ENCODE results near the gene PXMP4. TPM values are rescaled to one million over a fixed set of nuclear protein-coding genes. Genes with fewer than 3 reads are reported as not detected.
A peak's percentile ranks its signal among the peaks of the same experiment; 100 is the strongest.

Gene PXMP4
- polyA plus RNA-seq, 1 donor (not counting 4 experiments of a cell fraction or from before 2014, with no cell fraction given): 3.2 TPM

- H3K27me3 ChIP-seq (ENCODE audit: control insufficient read depth, extremely low read depth, insufficient read depth, low read length): no peaks in the 10 kb centered on the region
- peaks cover 0 to 2% of the 10 kb centered on the region in 2 experiments for H3K36me3 ChIP-seq (ENCODE audit: control insufficient read depth in 2 of 2, extremely low read depth in 1 of 2, insufficient read depth in 2 of 2, low read length in 2 of 2)
- H3K4me2 ChIP-seq (ENCODE audit: control insufficient read depth, extremely low read depth, insufficient read depth, low read depth, low read length): peak overlapping the region; percentile 43
- H3K4me1 ChIP-seq (ENCODE audit: control insufficient read depth, extremely low read depth, insufficient read depth, low read length): peaks cover 15% of the 10 kb centered on the region
- no peaks in the 10 kb centered on the region for H3K79me2 ChIP-seq (ENCODE audit: control insufficient read depth, insufficient read depth, low read length)
- FAIRE-seq (no peak), DNase-seq (ENCODE audit: low read depth, low spot score) (no peak)
- H3K4me3 ChIP-seq (ENCODE audit: control insufficient read depth in 2 of 3, extremely low read depth in 1 of 3, insufficient read depth in 2 of 3, low read depth in 1 of 3, low read length in 3 of 3): no peak overlapping the region
- H3K9ac ChIP-seq (ENCODE audit: control insufficient read depth, extremely low read depth, insufficient read depth, low read length): no peak overlapping the region
- H3K27ac ChIP-seq (ENCODE audit: control insufficient read depth, insufficient read depth, low read length): no peak overlapping the region
- H3K9me3 ChIP-seq (ENCODE audit: control insufficient read depth, low read depth, low read length): peaks cover 6% of the 10 kb centered on the region
- H2AFZ ChIP-seq (ENCODE audit: control insufficient read depth, low read length): peak overlapping the region; percentile 3
- TF ChIP-seq EZH2 (IDR thresholded peaks at IDR 0.05; ENCODE audit: low read length) (no peak), CTCF (optimal IDR thresholded peaks at IDR 0.05 in 1 of 3, IDR thresholded peaks at IDR 0.05 in 1 of 3, conservative IDR thresholded peaks at IDR 0.05 in 1 of 3; ENCODE audit: extremely low read depth in 1 of 3, insufficient read depth in 2 of 3, low read length in 3 of 3) (no peak)
- dilution Hi-C loops (cut with MboI; ENCODE audit: extremely low pct_ligation_motif_present, low sequenced_read_pairs): no loop called here
- no peaks in the 10 kb centered on the region for H3K9me1 ChIP-seq (ENCODE audit: control insufficient read depth, extremely low read depth, insufficient read depth, low read length)
- no peaks in the 10 kb centered on the region for H4K20me1 ChIP-seq (ENCODE audit: control insufficient read depth, extremely low read depth, insufficient read depth, low read length)
Measured at GRCh38 chr20:33733654-33734576, 13.8 kb upstream of the PXMP4 start.

GRCh38 chr20:33732166-33732970, 12.3 kb upstream of the PXMP4 start:
- Histone ChIP-seq H2AFZ (ENCODE audit: control insufficient read depth, low read length) (peak overlapping the region; percentile 91), H3K27me3 (ENCODE audit: control insufficient read depth, extremely low read depth, insufficient read depth, low read length) (no peaks in the 10 kb centered on the region), H3K36me3 (ENCODE audit: control insufficient read depth in 2 of 2, extremely low read depth in 1 of 2, insufficient read depth in 2 of 2, low read length in 2 of 2) (peaks cover 0 to 2% of the 10 kb centered on the region in 2 experiments), H3K27ac (ENCODE audit: control insufficient read depth, insufficient read depth, low read length) (peak overlapping the region; percentile 29), H3K9me1 (ENCODE audit: control insufficient read depth, extremely low read depth, insufficient read depth, low read length) (no peaks in the 10 kb centered on the region), H3K4me3 (ENCODE audit: control insufficient read depth in 2 of 3, extremely low read depth in 1 of 3, insufficient read depth in 2 of 3, low read depth in 1 of 3, low read length in 3 of 3) (peak overlapping the region; percentile 32 to 78 (median 74)), H3K4me2 (ENCODE audit: control insufficient read depth, extremely low read depth, insufficient read depth, low read depth, low read length) (peak overlapping the region; percentile 93), H3K79me2 (ENCODE audit: control insufficient read depth, insufficient read depth, low read length) (no peaks in the 10 kb centered on the region), H3K4me1 (ENCODE audit: control insufficient read depth, extremely low read depth, insufficient read depth, low read length) (peaks cover 15% of the 10 kb centered on the region), H3K9me3 (ENCODE audit: control insufficient read depth, low read depth, low read length) (peaks cover 6% of the 10 kb centered on the region), H3K9ac (ENCODE audit: control insufficient read depth, extremely low read depth, insufficient read depth, low read length) (peak overlapping the region; percentile 67), H4K20me1 (ENCODE audit: control insufficient read depth, extremely low read depth, insufficient read depth, low read length) (no peaks in the 10 kb centered on the region)
- TF ChIP-seq EZH2 (IDR thresholded peaks at IDR 0.05; ENCODE audit: low read length) (no peak), CTCF (optimal IDR thresholded peaks at IDR 0.05 in 1 of 3, IDR thresholded peaks at IDR 0.05 in 1 of 3, conservative IDR thresholded peaks at IDR 0.05 in 1 of 3; ENCODE audit: extremely low read depth in 1 of 3, insufficient read depth in 2 of 3, low read length in 3 of 3) (peak in 1 of 3 experiments; percentile 42)
- dilution Hi-C loops (cut with MboI; ENCODE audit: extremely low pct_ligation_motif_present, low sequenced_read_pairs): no loop called here
- FAIRE-seq (no peak), DNase-seq (ENCODE audit: low read depth, low spot score) (peak; percentile 15)
